Stimulated activated CD8-positive, alpha-beta memory T cell treated with anti-CD3 and anti-CD28 coated beads, Interleukin-15, amount 100 ng/mL, for 48 hours (primary cell): ENCODE data around the gene ANKRD22.

Source experiments
- DNase-seq, 2 donors: peaks; one replicate each; pipeline ENCODE4 v3.0.0-alpha.2; 2020; ENCODE audit warnings: low read depth in 2 of 2

ANKRD22 gene

GRCh38 chr10:88800152-88801125 lies 51.2 kb downstream of the ANKRD22 start:
- DNase-seq, result peak in 1 of 2 donors; percentile 25

GRCh38 chr10:88794731-88795130 lies 56.9 kb downstream of the ANKRD22 start:
- DNase-seq, result no peak

GRCh38 chr10:88793712-88794299 lies 57.8 kb downstream of the ANKRD22 start:
- DNase-seq, result no peak

GRCh38 chr10:88792661-88793060 lies 59.0 kb downstream of the ANKRD22 start:
- no peak for DNase-seq

GRCh38 chr10:88791924-88792323 lies 59.7 kb downstream of the ANKRD22 start:
- no peak for DNase-seq

GRCh38 chr10:88788924-88789323 lies 62.7 kb downstream of the ANKRD22 start:
- no peak for DNase-seq

- no peak for DNase-seq
Measured at GRCh38 chr10:88787463-88787862, 64.2 kb downstream of the ANKRD22 start.

GRCh38 chr10:88786032-88786770 lies 65.4 kb downstream of the ANKRD22 start:
- no peak for DNase-seq

- no peak for DNase-seq
Measured at GRCh38 chr10:88783724-88784123, 67.9 kb downstream of the ANKRD22 start.

- no peak for DNase-seq
Measured at GRCh38 chr10:88782222-88782621, 69.4 kb downstream of the ANKRD22 start.

- DNase-seq, result no peak
Measured at GRCh38 chr10:88781206-88781605, 70.4 kb downstream of the ANKRD22 start.
